K562 treated with DMSO at 1 percent for 48 hours (cell line): ENCODE results near the gene IL36A. TPM values are rescaled to one million over a fixed set of nuclear protein-coding genes. Genes with fewer than 3 reads are reported as not detected.

ENCODE experiments used
- total RNA-seq: library from RNA; unstranded; fragments of 300-600 nt; gene quantifications from 2 replicates; pipeline ENCODE4 v1.2.3, GENCODE V29; 2022; ENCODE audit warnings: low replicate concordance; ENCODE audit errors: extremely low read depth

Gene IL36A
- not detected in 2 replicates for total RNA-seq

GRCh38 chr2:113005030-113005509 lies at the start of gene IL36A:
Gene IL36A (plus strand): TSS chr2:113005459. CDS start chr2:113005872, 413 bp downstream.

GRCh38 chr2:112977559-112978056 lies 27.7 kb upstream of the IL36A start, which contains the start of gene IL36G:
Gene IL36G (plus strand): TSS chr2:112978006. CDS start chr2:112978639, 633 bp downstream.

GRCh38 chr2:113052396-113052917 lies 47.2 kb downstream of the IL36A start, which contains the start of gene IL36B:
Gene IL36B (minus strand): TSS chr2:113052867.

Other genes with a start within 250 kb of the IL36A start
- not detected in 2 replicates for gene CKAP2L, start 240.8 kb upstream of the IL36A start, total RNA-seq
- not detected in 2 replicates for gene IL1A, start 221.0 kb upstream of the IL36A start, total RNA-seq
- not detected in 2 replicates for gene IL1B, start 168.7 kb upstream of the IL36A start, total RNA-seq
- gene IL37, start 94.3 kb upstream of the IL36A start, total RNA-seq = not detected in 2 replicates
- not detected in 2 replicates for gene IL36G, start 27.5 kb upstream of the IL36A start, total RNA-seq
- gene IL36B, start 47.4 kb downstream of the IL36A start, total RNA-seq = not detected in 2 replicates
- gene IL36RN, start 53.7 kb downstream of the IL36A start, total RNA-seq = not detected in 2 replicates
- gene IL1F10, start 62.5 kb downstream of the IL36A start, total RNA-seq = not detected in 2 replicates
- not detected in 2 replicates for gene IL1RN, start 122.1 kb downstream of the IL36A start, total RNA-seq
- gene PSD4, start 168.5 kb downstream of the IL36A start, total RNA-seq = not detected in 2 replicates